Stimulated activated CD4-positive, alpha-beta T cell treated with anti-CD3 and anti-CD28 coated beads, Interleukin-4, amount 100 ng/mL, for 24 hours (primary cell): ENCODE data around the gene TSKS.
A peak's percentile ranks its signal among the peaks of the same experiment; 100 is the strongest.

Experiments
- DNase-seq: peaks from one replicate; pipeline ENCODE4 v3.0.0-alpha.2; 2020

TSKS gene

DNA sequence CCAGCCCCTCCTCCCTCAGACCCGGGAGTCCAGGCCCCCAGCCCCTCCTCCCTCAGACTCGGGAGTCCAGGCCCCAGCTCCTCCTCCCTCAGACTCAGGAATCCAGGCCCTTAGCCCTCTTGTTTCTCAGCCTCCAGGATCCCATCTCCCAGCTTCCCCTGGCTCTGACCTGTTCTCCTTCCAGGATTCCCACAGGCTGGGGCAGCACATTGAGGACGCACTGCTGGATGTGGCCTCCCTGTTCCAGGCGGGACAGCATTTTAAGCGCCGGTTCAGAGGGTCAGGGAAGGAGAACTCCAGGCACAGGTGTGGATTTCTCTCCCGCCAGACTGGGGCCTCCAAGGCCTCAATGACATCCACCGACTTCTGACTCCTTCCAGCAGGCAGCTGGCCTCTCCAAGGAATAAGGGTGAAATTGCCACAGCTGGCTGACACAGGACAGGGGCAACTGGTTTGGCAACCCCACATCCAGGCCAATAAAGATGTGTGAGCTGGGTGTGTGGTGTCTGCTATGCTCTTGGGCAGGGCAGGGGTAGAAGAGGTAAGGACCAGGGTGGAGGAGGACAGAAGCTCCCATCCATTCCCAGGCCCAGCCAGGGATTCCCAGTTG, 49.8 kb downstream of the TSKS start:
- DNase-seq, result no peak

- DNase-seq, result no peak
These were observed 50.7 kb downstream of the TSKS start for GRCh38 chr19:49712397-49712859.

- DNase-seq, result no peak
These were observed 52.6 kb downstream of the TSKS start for GRCh38 chr19:49710372-49710951.

GRCh38 chr19:49705919-49706318, 57.2 kb downstream of the TSKS start:
- DNase-seq, result no peak

DNA sequence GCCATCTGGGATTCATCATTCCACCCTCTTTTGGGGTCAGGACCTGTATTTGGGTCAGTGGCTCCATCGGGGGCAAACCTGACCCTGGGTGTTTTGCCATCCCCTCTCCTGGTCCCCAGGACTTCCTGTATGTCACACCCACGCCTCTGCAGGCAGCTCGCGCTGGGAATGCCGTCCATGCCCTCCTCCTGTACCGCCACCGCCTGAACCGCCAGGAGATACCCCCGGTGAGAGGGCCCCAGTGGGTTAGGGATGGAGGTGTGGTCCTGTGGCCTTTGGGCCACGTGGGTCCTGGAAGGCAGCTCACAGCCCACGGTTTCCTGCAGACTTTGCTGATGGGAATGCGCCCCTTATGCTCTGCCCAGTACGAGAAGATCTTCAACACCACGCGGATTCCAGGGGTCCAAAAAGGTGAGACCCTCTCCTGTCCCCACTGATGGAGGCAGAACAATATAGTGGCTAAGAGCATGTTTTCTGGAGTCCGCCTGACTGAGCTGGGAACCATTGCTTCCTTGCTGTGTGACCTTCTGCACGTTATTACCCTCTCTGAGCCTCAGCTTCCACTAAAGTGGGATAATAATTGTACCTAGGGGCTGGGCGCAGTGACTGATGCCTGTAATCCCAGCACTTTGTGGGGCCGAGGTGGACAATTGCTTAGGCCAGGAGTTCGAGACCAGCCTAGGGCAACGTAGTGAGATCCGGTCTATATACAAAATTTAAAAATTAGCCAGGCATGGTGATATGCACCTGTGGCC, 58.0 kb downstream of the TSKS start:
- no peak for DNase-seq

GRCh38 chr19:49701271-49701786, 61.8 kb downstream of the TSKS start:
- no peak for DNase-seq

- no peak for DNase-seq
These were observed 62.5 kb downstream of the TSKS start for GRCh38 chr19:49700563-49700962.

- DNase-seq, result no peak
These were observed 63.7 kb downstream of the TSKS start for GRCh38 chr19:49699364-49699763.

DNA sequence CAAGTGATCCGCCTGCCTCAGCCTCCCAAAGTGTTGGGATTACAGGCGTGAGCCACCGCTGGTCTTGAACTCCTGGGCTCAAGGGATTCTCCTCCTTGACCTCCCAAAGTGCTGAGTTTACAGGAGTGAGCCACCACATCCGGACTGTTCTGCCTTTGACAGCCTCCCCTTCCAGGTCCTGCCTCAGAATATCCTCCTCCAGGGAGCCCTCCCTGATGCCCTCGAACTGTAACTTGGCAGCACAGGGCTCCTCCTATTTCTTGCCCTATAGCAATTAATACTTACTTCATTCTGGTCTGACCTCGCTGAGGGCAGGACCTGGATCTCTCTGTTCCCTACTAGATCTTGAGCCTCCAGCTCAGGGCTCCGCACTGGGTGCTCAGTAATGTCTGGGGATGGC, 66.2 kb downstream of the TSKS start:
- no peak for DNase-seq

GRCh38 chr19:49696115-49696514, 67.0 kb downstream of the TSKS start:
- DNase-seq, result no peak

DNA sequence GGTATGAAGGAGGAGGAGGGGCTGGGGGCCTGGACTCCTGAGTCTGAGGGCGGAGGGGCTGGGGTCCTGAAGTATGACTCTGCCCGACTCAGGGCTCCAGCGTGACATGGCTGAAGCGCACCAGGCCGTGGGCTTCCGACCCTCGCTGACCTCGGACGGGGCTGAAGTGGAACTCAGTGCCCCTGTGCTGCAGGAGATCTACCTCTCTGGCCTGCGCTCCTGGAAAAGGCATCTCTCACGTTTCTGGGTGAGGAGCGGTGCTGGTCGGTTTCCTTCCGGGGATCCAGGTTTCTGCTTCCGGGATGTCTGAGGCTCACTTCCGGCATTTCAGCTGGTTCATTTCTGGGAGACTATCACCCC, 71.0 kb downstream of the TSKS start:
- no peak for DNase-seq

DNA sequence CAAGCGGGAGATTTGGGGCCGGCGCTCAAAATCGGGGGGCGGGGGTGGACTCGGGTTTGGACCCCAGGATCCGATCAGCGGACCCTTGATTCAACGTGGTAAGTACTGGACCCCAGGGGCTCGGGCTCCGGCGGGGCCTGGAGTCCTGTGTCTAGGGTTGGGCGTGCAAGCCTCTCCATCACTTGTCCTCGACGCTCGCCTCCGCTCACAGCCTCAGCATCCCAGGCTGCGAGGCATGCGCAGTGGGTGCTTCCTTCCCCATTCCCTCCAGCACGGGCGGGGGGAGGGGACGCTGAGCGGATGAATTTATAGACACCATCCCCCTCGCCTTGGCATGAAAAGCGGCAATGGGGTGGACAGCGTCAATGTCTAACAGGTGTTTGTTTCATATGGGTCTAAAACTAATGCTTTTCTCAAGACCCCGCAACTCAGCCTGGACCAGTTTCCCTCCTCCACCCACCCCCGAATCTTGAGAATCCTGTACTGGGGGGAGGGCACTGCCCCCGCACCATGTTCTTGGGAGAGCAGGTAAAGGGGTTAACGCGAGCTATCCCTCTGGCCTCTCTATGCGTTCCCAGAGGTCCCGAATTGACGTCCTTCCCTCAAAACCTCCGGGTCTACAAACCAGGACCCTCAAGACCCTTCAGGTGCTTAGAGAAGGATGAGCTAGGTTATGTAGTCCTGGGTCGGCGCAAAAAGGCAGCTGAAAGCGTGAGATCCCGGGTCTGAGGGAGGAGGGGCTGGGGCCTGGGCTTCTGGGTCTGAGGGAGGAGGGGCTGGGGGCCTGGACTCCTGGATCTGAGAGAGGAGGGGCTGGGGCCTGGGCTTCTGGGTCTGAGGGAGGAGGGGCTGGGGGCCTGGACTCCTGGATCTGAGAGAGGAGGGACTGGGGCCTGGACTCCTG, 71.6 kb downstream of the TSKS start:
- peak; percentile 44 for DNase-seq

DNA sequence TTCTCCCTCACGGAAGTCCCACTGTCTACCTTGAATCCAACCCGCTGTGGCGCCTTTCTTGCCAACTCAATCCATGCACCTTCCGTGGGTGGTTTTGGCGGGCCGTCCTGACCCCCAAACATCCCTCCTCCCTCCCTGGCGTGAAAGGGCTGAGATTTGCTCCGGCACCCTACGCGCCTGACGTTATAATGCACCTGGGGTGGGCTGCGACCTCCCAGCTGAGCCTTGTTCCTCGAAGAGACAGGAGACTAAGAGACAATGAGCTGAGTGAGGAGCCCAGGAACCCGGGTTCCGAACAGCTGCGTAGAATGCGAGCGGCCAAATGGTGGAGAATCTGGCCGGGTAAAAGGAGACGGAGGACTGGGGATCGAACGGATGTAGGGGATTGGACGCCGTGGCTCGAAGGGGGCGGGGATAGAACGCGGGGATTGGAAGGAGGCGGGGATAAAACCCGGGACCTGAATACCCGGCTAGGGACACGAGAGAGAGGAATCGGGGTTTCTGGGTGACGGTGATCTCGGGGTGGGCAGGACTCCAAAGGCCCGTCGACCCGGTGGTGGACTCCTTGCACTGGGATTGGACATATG, 72.4 kb downstream of the TSKS start, which contains the start of gene CPT1C:
TSS of gene CPT1C (plus strand) at position 461 of the 587 bp plus-strand sequence. CDS start 1,137 bp downstream, outside the sequence.
- peak; percentile 67 for DNase-seq

DNA sequence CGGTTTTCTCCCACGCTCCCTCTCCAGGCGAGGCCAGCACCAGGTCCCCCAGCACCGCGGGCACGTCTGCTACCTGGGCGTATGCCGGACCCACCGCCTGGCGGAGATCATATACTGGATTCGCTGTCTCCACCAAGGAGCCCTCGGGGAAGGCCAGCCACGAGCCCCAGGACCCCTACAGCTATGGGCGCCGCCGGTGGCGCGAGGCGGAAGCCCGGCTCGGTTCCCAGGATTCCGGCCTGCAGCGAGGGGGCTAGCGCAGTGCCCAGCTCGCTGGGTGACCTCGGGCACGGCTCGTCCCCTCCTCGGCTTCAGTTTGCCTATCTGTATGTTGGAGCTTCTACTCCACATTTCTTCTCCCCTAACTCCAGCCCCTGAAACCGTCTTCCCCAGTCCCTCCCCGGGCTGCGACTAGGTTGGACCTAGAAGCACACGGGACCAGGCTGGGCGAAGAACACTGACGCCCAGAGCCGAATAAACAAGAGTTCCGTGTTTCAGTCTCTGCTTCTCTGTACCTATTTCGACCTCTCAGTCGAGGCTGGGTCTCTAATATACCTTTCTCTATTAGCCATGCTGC, 72.9 kb downstream of the TSKS start:
- DNase-seq, result no peak
